GM12892 (cell line): ENCODE data around the gene SH2D3C.

Experiments
- POLR2A ChIP-seq: IDR thresholded peaks from 2 replicates; pipeline ENCODE4 v1.6.1; 2011; ENCODE audit warnings: low read depth, low read length, control low read depth
- POLR2AphosphoS5 ChIP-seq: IDR thresholded peaks from 2 replicates; pipeline ENCODE4 v1.6.1; 2011; ENCODE audit warnings: low read depth, low read length, control low read depth
- TAF1 ChIP-seq: IDR thresholded peaks from 2 replicates; pipeline ENCODE4 v1.6.1; 2011; ENCODE audit warnings: low read depth, mild to moderate bottlenecking, control low read depth, low read length, borderline replicate concordance

DNA sequence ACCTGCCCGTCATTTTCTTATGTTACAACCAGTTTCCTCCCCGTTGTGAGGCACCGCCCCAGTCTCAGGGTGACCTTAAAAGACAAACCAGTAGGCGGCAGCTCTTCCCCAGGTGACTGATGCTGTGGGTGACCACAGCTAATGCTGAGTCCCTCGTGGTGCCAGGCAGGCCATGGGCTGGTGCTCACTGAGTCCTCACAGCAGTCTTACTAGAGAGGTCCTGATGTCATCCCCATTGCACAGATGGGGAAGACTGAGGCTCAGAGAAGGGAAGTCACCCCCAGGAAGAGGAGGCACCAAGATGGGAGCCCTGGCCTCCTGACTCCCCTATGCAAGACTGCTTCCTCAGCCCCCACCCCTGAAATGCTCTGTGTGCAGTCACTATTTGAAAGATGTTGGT is 70.7 kb downstream of the SH2D3C start:
- TF ChIP-seq POLR2AphosphoS5 (no peak), POLR2A (no peak), TAF1 (no peak)
